ES-I3 (cell line): ENCODE measurements around the gene UBTD1.
"Not testable (repeated sequence)": the region's sequence is repeated elsewhere in the genome, so short reads cannot be mapped to it uniquely, and the experiment has no call there.

Experiments used
- H3K36me3 ChIP-seq: 2 replicates; pipeline ENCODE4 v1.6.1; 2013; ENCODE audit warnings: mild to moderate bottlenecking, low read length, control low read depth, moderate library complexity; ENCODE audit not compliant: insufficient read depth
- H3K4me1 ChIP-seq: 2 replicates; pipeline ENCODE4 v1.6.1; 2013; ENCODE audit warnings: mild to moderate bottlenecking, control low read depth, low read length; ENCODE audit not compliant: insufficient read depth
- H3K9ac ChIP-seq: 2 replicates; pipeline ENCODE4 v1.6.1; 2013; ENCODE audit warnings: low read depth, mild to moderate bottlenecking, low read length, moderate library complexity
- H3K9me3 ChIP-seq: 2 replicates; pipeline ENCODE4 v1.6.1; 2013; ENCODE audit warnings: mild to moderate bottlenecking, low read length, moderate library complexity; ENCODE audit not compliant: control insufficient read depth, insufficient read depth

The UBTD1 gene

GRCh38 chr10:97563337-97563736, 64.6 kb downstream of the UBTD1 start:
- Histone ChIP-seq H3K36me3 (no peaks in the 10 kb centered on the region; the same call in 1 of the 2 replicates), H3K9me3 (no peaks in the 10 kb centered on the region), H3K9ac (no peak overlapping the region), H3K4me1 (no peaks in the 10 kb centered on the region)

GRCh38 chr10:97564776-97565175, 66.1 kb downstream of the UBTD1 start:
- H3K36me3 ChIP-seq: no peaks in the 10 kb centered on the region; the same call in 1 of the 2 replicates
- no peak overlapping the region for H3K9ac ChIP-seq
- no peaks in the 10 kb centered on the region for H3K9me3 ChIP-seq
- H3K4me1 ChIP-seq: no peaks in the 10 kb centered on the region

- Histone ChIP-seq H3K9ac (no peak overlapping the region), H3K36me3 (no peaks in the 10 kb centered on the region; the same call in 1 of the 2 replicates), H3K4me1 (no peaks in the 10 kb centered on the region), H3K9me3 (no peaks in the 10 kb centered on the region)
These were observed 67.7 kb downstream of the UBTD1 start for GRCh38 chr10:97566336-97566996.

- H3K4me1 ChIP-seq: peaks cover 5% of the 10 kb centered on the region; the same call in 1 of the 2 replicates
- H3K36me3 ChIP-seq: no peaks in the 10 kb centered on the region
- H3K9me3 ChIP-seq: no peaks in the 10 kb centered on the region
- H3K9ac ChIP-seq: no peak overlapping the region
These were observed 69.2 kb downstream of the UBTD1 start for GRCh38 chr10:97567891-97568290.

GRCh38 chr10:97570146-97570788, 71.5 kb downstream of the UBTD1 start:
- Histone ChIP-seq H3K4me1 (peaks cover 14% of the 10 kb centered on the region), H3K36me3 (no peaks in the 10 kb centered on the region), H3K9me3 (no peaks in the 10 kb centered on the region)

GRCh38 chr10:97570789-97571471, 72.2 kb downstream of the UBTD1 start:
- Histone ChIP-seq H3K4me1 (peaks cover 14% of the 10 kb centered on the region), H3K9ac (no peak overlapping the region)

More at GRCh38 chr10:97570146-97570788, 71.5 kb downstream of the UBTD1 start:
- no peak overlapping the region for H3K9ac ChIP-seq

GRCh38 chr10:97571622-97572021, 72.9 kb downstream of the UBTD1 start:
- Histone ChIP-seq H3K9ac (no peak overlapping the region), H3K4me1 (peaks cover 14% of the 10 kb centered on the region), H3K9me3 (no peaks in the 10 kb centered on the region), H3K36me3 (no peaks in the 10 kb centered on the region)

More at GRCh38 chr10:97570789-97571471, 72.2 kb downstream of the UBTD1 start:
- Histone ChIP-seq H3K36me3 (no peaks in the 10 kb centered on the region), H3K9me3 (no peaks in the 10 kb centered on the region)

GRCh38 chr10:97572214-97572989, 73.7 kb downstream of the UBTD1 start, which contains the start of gene ANKRD2:
TSS of gene ANKRD2 (plus strand) at chr10:97572779. CDS start at chr10:97572789, 10 bp downstream.
- Histone ChIP-seq H3K4me1 (peaks cover 14% of the 10 kb centered on the region), H3K9ac (no peak within 1 kb of the TSS)

GRCh38 chr10:97573021-97573420, 74.3 kb downstream of the UBTD1 start:
- Histone ChIP-seq H3K9ac (no peak overlapping the region), H3K4me1 (peaks cover 14% of the 10 kb centered on the region), H3K36me3 (no peaks in the 10 kb centered on the region), H3K9me3 (no peaks in the 10 kb centered on the region)

More at GRCh38 chr10:97572214-97572989, 73.7 kb downstream of the UBTD1 start, which contains the start of gene ANKRD2:
- Histone ChIP-seq H3K9me3 (no peaks in the 10 kb centered on the region), H3K36me3 (no peaks in the 10 kb centered on the region)

GRCh38 chr10:97573672-97574071, 74.9 kb downstream of the UBTD1 start:
- Histone ChIP-seq H3K4me1 (peaks cover 14% of the 10 kb centered on the region), H3K9ac (no peak overlapping the region), H3K9me3 (no peaks in the 10 kb centered on the region), H3K36me3 (no peaks in the 10 kb centered on the region)

GRCh38 chr10:97574374-97575126, 75.8 kb downstream of the UBTD1 start:
- H3K9ac ChIP-seq: no peak overlapping the region
- H3K36me3 ChIP-seq: no peaks in the 10 kb centered on the region
- H3K4me1 ChIP-seq: peaks cover 14% of the 10 kb centered on the region
- H3K9me3 ChIP-seq: no peaks in the 10 kb centered on the region

- H3K9me3 ChIP-seq: no peaks in the 10 kb centered on the region
- no peak overlapping the region for H3K9ac ChIP-seq
- no peaks in the 10 kb centered on the region for H3K36me3 ChIP-seq
- H3K4me1 ChIP-seq: peaks cover 14% of the 10 kb centered on the region
These were observed 76.5 kb downstream of the UBTD1 start for GRCh38 chr10:97575127-97575668.

GRCh38 chr10:97576487-97576886, 77.8 kb downstream of the UBTD1 start:
- not testable (repeated sequence) for H3K9me3 ChIP-seq, H3K36me3 ChIP-seq, H3K9ac ChIP-seq
- peaks cover 14% of the 10 kb centered on the region for H3K4me1 ChIP-seq
